GM21367 (cell line): ENCODE results near the gene KCNQ1OT1.
"Not testable (repeated sequence)": the region's sequence is repeated elsewhere in the genome, so short reads cannot be mapped to it uniquely, and the experiment has no call there.

ENCODE experiments used
- ATAC-seq: cut with Tn5 transposase; IDR thresholded peaks from one replicate; pipeline ENCODE4 v1.9.1; 2021; ENCODE audit not compliant: unreplicated experiment

The KCNQ1OT1 gene

DNA sequence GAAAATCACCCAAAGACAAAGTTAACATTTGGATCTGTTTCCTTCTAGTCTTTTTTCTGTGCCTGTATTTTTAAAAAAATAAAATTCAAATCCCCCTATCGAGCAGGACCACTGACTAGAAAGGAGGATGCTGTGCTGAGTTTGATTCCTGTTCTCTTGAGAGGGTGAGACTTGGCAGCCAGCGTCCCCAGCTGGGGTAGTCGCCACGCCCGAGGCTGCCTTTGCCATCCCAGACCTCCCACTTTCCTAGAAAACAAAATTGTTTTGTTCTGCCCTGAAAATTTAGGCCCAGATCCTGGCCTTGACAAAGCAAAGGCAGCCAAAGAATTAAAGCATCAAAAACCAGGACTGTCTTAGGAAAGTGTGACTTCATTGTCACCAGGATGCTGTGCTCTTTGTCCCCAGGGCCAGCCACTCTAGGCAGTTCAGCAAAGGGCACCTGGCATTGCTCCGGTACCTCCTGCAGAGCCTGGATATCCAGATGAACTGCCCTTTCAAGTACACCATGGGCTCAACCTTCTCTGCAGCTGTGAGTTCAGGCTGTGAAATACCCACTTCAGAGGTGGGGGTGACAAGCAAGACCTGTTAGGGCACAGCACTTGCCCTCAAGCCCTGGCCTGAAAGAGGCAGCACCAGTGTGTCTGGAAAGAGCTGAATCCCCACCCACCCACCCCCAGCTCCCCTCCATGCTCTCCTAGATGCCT is 44.6 kb downstream of the KCNQ1OT1 start:
- ATAC-seq: no peak

DNA sequence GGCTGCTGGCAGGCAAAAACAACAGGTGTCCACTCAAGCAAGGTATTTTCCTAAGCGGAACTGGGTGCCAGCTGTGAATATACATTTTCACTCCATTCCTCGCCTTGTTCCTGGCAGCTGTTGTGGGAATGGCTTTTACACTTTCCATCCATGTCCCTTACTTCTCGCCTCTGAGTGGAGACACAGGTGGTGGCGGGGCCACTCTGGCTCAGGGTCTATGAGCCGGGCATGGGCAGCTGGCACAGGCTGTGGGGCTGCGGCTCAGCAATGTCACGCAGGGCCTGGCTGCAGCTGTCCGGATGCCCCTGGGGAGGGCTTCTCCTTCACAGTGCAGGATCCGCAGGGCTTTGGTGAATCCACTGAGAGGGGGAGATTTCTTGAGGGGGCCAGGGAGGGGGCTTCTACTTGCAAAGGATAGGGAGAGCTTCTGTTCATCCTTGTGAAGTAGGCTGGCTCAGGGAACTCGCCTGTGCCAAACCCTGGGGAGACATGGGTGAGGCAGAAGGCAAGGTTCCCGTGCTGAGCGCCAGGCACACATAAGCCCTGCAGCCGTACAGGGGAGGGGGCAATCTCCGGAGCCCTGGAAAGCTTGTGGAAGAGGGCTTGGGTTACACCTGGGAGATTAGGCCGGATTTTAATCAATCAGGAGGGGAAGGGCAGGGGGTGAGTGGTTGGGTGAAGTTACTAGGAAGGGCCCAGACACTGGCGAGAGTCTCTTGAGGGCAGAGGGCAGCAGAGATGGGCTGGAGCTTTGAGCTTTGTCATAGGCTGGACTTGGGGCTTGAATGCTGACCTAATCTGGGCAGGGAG is 45.7 kb downstream of the KCNQ1OT1 start:
- ATAC-seq: no peak

DNA sequence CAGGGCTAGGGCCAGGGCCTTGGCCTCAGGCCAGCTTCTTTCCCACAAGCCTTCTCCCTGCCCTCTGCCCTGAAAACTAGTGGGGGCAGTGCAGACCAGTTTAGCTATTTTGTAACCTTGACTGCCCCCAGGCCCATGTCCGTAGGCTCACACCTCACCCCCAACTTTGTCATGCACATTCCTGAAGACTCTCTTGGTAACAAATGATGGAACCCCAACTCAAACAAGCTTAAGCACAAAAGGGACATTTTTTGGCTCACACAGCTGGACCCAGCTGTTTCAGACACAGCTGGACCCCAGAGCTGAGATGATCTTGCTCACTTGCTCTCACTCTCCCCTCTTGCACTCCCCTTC is 46.6 kb downstream of the KCNQ1OT1 start:
- ATAC-seq: no peak

DNA sequence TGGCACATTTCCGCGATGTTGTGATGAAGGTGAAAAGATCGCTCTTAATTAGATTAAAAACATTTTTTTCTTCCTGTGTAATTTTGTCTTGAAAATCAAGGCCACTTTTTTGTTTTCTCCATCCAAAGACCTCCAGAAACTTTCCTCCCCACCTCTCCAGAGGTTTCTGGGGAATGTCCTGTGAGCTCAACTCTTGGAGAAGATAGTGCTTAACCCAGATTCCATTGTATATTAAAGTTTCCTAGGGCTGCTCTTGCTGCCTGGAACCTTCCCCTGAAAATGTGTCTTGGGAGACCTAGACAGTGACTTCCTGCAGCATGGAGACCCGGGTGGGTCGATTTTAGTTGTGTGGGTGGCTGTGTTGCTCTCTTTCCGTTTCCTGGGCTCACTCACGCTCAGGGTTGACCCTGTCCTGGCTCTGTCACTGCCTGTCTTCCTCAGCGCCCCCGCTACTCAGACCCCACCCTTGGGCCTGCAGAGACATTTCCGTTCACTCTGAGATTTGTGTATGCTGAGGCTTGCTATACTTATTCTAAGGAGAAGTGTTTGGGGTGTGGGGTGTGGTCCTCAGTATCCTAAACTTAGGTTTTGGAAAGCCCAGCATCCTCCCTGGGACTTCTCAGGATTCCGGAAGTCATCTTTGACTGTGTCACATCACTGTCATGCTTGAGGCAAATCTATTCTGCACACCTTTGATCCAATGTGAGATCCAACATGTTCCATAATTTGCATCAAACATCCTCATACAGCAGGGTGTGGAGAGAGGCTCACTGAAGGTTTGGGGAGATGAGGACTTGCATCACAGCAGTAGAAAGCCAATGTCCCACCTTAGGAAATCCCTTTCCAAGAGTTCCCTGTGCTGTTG is 47.2 kb downstream of the KCNQ1OT1 start:
- no peak for ATAC-seq

DNA sequence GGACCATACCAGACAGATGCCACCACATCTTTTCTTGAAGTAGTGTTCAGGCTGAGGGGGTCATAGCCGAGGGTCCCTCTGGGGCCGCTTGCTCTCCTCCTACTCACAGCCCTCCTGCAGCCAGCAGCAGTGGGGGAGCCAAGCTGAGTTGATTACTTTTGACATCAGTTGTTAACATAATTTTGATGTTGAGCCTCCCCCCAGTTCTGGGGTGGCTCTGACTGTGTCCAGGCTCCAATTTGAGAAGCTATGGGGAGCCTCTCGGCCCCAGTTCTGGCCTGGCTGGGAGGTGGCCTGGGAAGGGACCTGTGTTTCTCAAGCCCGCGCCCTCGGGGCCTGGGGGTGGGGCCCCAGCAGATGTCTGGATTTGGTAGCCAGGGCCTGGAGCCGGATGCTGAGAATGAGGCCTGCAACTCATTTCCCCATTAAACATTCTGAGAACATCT is 47.9 kb downstream of the KCNQ1OT1 start:
- no peak for ATAC-seq

DNA sequence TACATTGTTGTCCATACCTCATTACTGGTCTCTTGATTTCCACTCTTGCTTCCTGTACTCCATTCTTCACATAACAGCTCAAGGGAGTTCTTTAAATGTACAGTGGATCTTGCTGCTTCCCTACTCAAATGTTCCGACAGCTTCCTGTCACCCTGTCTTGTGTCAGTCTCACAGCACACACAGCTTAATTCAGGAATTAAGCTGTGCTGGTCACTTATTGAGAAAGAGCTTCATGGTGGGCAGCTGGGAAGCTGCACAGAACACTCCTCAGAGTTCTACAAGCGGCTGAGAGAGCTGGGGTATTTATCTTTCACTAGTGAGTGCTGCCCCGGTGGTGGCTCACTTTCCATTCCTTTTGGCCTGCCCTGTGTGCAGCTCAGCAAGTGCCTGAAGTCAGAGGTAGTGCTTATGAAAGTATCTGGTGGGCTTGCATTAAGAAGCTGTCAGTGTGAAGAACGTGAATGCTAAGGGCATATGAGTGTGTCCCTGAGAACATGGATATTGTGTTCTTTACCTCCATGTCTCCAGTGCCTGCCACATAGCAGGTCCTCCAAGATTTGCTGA is 48.7 kb downstream of the KCNQ1OT1 start:
- no peak for ATAC-seq

DNA sequence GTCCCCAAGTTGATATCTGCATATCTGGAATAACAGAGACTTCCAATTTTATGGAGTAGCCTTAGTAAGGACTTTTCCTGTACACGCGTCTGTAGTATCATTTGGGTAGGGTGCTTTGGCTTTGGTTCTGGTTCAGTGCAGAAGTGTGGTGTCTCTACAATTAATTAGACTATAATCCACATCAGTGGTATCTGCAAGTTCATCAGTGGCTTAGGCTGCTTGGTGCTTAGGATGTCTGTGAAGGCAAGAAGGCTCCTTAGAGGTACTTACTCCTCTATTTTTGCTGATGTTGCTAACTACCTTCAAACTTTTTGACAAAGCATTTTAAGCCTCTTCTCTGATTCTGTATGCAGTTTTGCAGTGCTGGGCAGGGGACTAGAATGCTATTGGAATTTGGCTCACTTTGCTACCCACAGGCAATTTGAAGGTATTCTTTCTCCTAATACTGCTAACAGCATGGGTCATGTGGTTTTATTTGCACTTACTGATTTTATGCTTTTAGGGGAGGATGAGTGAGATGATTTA is 49.4 kb downstream of the KCNQ1OT1 start:
- no peak for ATAC-seq

DNA sequence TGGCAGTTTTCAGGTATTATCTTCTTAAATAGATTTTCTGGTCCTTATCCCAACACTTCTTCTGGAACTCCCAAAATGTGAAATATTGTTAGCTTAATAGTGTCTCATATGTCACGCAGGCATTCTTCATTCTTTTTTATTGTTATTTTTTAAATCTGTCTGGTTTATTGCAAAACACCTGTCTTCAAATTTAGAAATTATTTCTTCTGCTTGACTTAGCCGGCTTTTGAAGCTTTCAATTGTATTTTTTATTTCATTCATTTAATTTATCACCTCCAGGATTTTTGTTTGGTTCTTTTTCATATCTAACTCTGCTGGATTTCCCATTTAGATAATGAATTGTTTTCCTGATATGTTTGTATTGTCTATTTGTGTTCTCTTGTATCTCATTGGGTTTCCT is 49.9 kb downstream of the KCNQ1OT1 start:
- ATAC-seq: no peak

DNA sequence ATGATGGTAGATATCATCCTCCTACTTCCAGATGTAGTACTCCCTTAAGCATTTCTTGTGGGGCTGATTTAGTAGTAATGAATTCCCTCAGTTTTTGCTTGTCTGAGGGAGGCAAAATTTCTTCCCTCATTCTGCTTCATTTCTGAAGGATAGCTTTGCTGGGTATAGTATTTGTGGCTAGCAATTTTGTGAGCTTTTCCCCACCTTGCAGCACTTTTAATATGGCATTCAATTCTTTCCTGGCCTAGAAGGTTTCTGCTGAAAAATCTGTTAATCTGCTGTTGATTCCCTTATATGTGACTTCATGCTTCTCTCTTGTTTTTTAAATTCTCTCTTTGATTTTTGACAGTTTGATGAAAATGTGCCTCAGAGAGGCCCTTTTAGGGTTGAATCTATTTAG is 50.4 kb downstream of the KCNQ1OT1 start:
- no peak for ATAC-seq

DNA sequence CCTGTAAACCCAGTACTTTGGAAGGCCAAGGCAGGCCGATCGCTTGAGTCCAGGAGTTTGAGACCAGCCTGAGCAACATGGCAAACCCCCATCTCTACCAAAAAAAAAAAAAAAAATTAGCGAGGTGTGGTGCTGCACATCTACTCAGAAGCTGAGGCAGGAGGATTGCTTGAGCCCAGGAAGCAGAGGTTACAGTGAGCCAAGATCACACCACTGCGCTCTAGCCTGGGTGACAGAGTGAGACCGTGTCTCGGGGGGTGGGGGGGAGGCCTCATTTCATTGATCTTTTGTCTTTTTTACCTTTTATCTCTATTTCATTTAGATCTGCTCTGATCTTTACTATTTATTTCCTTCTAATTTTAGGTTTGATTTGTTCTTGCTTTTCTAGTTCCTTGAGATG is 51.8 kb downstream of the KCNQ1OT1 start:
- no peak for ATAC-seq

DNA sequence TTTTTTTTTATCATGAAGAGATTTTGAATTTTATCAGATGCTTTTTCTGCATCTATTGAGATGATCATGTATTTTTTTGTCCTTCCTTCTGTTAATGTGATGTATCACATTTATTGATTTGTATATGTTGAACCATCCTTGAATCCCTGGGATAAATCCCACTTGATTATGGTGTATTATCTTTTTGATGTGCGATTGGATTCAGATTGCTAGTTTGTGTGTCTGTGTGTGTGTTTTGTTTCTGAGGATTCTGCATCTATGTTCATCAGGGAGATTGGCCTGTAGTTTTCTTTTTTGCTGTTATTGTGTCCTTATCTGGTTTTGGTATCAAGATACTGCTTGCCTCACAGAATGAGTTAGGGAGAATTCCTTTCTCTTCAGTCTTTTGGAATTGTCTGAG is 52.6 kb downstream of the KCNQ1OT1 start:
- ATAC-seq: no peak

DNA sequence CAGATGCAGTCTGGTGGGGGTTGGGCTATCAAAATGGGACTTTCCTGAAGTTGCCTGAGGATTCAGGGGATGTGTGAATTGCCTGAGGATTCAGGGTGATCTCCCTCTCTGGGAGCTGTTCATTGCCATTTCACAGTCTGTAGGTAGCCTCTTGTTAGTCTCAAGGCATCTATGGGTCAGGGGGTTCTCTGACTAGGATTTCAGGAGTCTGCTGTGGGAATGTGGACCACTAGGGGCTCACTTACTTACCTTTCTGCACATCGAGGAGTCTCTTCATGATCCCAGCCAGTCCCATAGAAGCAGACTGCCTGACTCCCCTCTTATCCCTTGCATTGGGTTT is 54.0 kb downstream of the KCNQ1OT1 start:
- no peak for ATAC-seq

DNA sequence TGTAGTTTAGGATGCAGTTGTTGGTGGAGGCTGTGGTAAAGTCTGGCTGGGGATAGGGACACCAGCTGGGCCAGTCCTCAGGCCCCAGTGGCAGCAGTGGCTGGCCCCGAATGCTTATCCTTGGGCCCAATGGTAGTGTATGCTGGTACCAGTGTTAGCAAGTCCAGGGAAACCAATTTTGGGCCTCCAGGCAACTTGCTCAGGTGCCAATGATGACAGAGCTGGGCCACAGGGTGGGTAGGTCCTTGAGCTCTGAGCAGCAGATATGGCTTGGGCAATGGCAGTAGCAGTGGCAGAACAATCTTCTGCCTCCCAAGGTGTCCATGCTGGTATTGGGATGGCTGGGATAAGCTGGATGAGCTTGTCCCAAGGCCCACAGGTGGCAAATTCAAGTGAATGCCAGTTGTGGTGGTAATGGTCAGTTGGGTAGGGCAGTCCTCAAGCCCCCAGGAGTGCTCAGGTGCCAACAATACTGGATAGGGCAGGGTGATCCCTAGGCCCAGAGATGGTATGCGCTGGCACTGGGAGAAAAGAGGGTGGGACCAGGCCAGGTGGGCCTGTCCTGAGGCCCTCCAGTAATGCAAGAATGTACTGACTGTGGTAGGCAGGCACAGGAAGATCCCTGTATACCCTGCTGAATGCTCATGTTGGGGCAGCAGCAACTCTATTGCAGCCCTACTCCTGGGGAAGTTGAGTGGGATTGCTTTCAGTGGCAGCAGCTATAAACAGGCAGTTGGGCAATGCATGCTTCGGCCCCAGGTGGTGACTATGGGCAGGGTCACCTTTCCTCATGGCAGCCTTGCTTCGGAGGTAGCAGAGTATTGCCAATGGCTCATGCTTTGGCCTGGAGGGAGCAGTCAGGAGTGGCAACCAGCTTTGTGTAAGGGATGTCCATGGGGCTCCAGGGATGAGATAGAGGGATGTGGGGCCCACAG is 54.7 kb downstream of the KCNQ1OT1 start:
- no peak for ATAC-seq

DNA sequence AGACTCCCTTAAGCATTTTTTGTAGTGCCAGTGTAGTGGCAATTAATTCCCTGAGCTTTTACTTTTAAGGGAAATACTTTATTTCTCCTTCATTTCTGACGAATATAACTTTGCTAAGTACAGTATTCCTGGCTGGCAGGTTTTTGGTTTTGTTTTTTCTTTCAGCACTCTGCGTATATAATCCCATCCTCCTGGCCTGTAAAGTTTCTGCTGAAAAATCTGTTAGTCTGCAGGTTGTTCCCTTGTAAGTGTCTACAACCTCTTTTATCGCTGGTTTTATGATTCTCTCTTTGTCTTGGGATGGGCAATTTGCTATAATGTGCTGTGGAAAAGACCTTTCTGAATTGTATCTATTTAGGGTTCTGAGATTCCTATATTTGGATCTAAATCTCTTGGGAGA is 56.0 kb downstream of the KCNQ1OT1 start:
- no peak for ATAC-seq

DNA sequence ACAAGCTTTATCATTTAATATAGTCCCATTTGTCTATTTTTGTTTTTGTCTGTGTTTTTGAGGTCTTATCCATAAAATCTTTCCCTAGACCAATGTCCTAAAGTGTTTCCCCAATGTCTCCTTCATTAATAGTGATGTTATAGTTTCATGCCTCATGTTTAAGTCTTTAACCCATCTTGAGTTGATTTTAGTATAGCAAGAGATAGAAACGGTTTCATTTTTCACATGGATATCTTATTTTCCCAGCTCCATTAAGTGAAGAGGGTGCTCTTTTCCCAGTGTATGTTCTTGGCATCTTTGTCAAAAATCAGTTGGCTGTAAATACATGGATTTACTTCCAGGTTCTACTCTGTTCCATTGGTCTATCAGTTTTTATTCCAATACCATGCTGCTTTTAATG is 58.2 kb downstream of the KCNQ1OT1 start:
- no peak for ATAC-seq

DNA sequence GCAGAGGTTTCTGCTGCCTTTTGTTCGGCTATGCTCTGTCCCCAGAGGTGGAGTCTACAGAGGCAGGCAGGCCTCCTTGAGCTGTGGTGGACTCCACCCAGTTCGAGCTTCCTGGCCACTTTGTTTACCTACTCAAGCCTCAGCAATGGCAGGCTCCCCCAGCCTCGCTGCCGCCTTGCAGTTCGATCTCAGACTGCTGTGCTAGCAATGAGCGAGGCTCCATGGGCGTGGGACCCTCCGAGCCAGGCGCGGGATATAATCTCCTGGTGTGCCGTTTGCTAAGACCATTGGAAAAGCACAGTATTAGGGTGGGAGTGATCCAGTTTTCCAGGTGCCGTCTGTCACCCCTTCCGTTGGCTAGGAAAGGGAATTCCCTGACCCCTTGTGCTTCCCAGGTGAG is 60.0 kb downstream of the KCNQ1OT1 start:
- not testable (repeated sequence) for ATAC-seq

DNA sequence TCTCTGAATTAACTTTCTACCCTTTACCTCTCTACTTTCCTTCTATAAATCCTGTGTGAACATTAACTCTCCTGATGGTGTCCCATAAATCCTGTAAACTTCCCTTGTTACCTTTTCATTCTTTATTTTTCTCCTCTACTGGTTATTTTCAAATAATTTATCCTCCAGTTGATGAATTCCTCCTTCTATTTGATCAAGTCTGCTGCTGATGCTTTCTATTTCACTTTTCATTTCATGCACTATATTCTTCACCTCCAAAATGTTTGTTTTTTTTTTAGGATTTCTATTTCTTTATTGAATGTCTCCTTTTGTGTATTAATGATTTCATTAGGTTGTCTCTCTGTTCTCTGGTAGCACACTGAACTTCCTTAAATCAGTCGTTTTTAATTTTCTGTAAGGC is 68.6 kb downstream of the KCNQ1OT1 start:
- no peak for ATAC-seq

DNA sequence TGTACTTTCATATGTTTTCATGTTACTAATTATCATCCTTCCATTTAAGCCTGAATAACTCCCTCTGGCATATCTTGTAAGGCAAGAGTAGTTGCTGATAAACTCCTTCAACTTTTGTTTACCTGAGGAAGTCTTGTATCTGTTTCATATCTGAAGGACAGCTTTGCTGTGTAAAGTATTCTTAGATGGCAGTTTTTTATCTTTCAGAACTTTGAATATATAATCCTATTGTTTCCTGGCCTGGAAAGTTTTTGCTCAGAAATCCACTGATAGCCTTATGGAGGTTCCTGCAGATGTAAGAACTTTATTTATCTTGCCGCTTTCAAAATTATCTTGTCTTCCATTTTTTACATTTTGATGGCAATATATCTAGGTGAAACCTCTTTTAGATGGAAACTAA is 69.1 kb downstream of the KCNQ1OT1 start:
- no peak for ATAC-seq

DNA sequence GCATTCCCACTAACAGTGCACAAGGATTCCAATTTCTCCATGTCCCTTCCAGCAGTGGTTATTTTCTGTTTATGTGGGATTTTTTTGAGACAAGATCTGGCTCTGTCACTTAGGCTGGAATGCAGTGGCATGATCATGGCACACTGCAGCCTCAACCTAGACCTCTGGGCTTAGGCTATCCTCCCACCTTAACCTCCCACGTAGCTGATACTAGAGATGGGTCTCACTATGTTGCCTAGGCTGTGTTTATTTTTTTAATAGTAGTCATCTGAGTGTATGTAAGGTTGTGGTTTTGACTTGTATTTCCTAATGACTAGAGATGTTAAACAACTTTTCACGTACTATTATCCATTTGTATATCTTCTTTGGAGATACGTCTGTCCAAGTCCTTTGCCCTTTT is 74.6 kb downstream of the KCNQ1OT1 start:
- no peak for ATAC-seq

DNA sequence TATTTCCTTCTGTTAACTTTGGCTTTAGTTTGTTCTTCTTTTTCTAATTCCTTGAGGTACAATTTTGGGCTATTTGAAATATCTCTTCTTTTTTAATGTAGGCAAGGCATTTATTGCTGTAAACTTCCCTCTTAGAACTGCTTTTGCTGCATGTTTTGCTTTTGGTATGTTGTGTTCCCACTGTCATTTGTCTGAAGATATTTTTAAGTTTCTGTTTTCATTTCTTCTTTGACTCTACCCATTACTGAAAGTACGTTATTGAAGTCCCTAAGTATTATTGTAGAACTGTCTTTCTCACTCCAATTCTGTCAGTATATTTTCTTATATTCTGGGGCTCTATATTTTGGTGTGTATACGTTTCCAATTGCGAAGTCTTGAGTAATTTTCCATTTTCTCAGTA is 77.9 kb downstream of the KCNQ1OT1 start:
- no peak for ATAC-seq
